ENCODE measurements around the gene NAP1L4.
"Not testable (repeated sequence)": the region's sequence is repeated elsewhere in the genome, so short reads cannot be mapped to it uniquely, and the experiment has no call there.

Gene NAP1L4

DNA sequence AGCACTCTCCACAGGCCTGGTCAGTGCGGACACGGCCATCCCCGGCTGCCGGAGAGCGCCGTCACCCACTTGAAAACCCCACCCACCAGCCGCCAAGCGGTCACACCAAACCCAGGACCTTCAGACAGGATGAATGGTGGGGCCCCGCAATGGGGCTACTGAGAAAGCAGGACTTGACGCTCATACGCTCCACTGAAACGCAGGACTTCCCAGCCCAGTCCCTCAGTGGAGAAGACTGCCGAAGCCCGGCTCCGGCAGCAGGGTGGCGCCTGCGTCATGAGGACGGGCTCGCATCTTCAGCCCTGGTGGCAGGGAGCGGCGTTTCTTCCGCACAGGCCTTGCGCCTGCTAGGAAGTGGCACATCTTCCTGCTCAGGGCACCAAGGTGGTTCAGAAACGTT is 47.6 kb downstream of the NAP1L4 start:
- TF ChIP-seq, protein P1, sequence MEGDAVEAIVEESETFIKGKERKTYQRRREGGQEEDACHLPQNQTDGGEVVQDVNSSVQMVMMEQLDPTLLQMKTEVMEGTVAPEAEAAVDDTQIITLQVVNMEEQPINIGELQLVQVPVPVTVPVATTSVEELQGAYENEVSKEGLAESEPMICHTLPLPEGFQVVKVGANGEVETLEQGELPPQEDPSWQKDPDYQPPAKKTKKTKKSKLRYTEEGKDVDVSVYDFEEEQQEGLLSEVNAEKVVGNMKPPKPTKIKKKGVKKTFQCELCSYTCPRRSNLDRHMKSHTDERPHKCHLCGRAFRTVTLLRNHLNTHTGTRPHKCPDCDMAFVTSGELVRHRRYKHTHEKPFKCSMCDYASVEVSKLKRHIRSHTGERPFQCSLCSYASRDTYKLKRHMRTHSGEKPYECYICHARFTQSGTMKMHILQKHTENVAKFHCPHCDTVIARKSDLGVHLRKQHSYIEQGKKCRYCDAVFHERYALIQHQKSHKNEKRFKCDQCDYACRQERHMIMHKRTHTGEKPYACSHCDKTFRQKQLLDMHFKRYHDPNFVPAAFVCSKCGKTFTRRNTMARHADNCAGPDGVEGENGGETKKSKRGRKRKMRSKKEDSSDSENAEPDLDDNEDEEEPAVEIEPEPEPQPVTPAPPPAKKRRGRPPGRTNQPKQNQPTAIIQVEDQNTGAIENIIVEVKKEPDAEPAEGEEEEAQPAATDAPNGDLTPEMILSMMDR (IDR thresholded peaks at IDR 0.05): no peak
- Histone ChIP-seq H3K27ac (no peak overlapping the region), H3K4me3 (no peak overlapping the region)
- no peak for DNase-seq (ENCODE audit: low spot score)

DNA sequence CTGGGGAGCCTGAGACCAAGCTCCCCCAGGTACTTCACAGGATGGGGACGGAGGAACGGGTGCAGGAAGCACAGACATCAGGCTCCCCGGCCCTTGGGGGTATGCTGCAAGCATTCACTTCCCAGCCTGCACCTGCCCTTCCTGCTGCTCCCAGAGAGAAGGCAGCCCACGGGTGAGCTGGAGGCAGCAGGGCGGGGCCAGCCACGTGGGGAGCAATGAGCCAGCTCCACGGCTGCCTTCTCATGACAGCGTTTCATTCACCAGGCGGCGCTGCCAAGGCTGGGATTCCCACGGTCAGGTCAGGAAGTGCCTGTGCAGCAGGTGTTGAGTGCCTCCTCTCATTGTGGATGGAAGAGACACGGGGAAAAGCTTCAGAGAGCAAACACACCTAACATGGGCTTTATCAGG is 48.4 kb downstream of the NAP1L4 start:
- no peak for DNase-seq (ENCODE audit: low spot score)
- no peak overlapping the region for H3K4me3 ChIP-seq
- H3K27ac ChIP-seq: no peak overlapping the region
- TF ChIP-seq, protein P1 (IDR thresholded peaks at IDR 0.05): no peak

DNA sequence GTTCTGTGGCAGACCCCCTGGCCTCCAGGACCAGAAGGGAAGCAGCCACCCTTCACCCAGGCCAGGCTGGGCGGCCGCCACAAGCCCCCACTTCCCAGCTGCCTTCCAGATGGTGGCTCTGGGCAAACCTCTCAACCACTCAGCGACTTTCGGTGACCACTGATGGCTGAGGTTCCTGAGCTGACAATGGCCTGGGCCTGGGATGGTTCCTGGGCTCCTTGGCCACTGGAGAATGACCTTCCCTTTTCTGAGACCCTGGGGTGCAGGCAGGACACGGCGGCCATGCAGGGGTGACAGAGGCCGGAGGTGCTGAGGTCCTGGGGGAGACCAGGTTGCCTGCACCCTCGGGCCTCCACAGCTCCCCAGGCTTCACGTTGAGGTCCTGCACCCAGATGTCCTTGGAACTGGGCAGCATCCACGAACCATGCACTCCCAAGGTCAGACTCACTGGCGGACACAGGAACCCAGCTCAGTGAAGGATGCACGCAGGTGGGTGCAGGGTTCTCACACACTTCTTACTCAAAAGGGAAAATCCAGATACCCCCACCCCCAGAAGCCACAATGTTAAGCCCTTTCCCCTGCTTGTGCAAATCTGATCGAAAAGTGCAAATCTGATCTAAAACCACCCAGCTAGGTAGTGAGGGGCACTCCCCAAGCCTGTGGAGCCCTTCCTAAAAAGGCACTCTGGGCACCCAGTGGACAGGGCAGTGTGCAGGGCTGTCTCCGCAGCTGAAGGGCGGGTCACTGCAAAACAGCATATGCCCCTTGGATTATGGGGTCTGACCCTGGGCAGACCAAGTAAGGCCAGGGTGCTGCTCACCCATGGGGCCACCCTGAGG is 49.0 kb downstream of the NAP1L4 start:
- Histone ChIP-seq H3K27ac (no peak overlapping the region), H3K4me3 (no peak overlapping the region)
- no peak for DNase-seq (ENCODE audit: low spot score)

DNA sequence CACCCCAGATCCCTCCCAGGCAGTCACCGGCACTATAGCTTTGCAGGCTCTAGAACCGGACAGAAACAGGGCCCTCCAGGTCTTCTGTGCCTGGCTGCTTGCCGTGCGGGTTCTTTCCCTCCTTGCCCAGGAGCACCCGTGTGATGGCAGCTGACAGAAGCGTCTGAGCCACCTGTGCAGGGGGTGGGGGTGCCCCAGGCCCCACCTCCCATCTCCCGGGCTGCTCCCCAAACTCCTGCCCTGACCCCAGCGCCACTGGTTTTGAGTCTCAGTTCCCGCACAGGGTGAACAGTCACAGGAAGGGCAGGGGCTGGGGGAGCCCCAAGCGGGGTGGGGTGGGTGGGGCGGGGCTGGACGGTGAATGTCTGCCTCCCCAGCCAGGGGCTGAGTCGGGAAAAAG is 49.7 kb downstream of the NAP1L4 start:
- no peak for DNase-seq (ENCODE audit: low spot score)
- TF ChIP-seq, protein P1 (IDR thresholded peaks at IDR 0.05): no peak
- H3K4me3 ChIP-seq: no peak overlapping the region
- H3K27ac ChIP-seq: no peak overlapping the region

More for the DNA sequence above, 49.0 kb downstream of the NAP1L4 start:
- TF ChIP-seq, protein P1 (IDR thresholded peaks at IDR 0.05): no peak

DNA sequence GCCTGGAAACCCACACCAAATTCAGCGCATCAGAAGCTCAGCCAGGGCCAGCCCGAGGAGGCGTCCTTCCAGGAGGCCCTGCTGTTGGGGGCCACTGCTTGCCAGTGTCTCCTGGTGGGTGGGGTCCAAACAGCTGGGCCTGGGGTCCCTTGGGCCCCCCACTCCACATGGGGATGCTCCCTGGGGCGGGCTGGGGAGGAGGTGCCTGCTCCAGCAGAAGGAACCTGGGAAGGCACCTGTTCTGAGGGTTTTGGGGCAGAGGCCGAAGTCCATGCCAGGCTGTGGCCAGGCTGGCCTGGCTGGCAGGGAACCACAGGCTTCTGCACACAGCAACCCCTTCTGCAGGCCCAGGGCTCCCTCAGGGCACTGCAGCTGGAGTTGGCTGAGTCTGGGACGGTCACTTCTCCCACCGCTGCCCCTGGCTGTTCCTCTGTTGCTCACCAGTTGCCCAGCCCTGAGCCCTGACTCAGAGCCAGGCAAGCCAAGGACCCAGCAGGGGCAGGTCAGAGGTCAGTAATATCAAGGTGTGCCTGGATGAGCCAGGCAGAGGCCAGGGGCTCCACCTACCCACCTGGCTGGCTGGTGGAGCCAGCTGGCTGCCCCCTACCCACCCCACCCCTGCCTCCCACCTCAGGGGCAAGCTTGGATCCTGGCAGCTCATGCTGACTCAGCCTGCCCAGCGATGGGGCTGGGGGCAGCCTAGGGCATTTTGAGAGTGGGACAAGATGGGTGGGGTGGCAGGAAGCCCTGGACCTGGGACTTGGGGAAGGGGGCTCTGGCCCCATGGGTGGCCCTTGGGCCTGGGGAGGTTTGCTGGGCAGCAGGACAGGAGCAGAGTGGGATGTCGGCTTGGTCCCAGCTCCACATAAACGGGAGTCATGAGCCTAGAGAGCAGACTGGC is 51.0 kb downstream of the NAP1L4 start:
- H3K27ac ChIP-seq: peak overlapping the region in 1 of 2 donors; percentile 32
- DNase-seq (ENCODE audit: low spot score): no peak
- no peak overlapping the region for H3K4me3 ChIP-seq
- TF ChIP-seq, protein P1 (IDR thresholded peaks at IDR 0.05): no peak

DNA sequence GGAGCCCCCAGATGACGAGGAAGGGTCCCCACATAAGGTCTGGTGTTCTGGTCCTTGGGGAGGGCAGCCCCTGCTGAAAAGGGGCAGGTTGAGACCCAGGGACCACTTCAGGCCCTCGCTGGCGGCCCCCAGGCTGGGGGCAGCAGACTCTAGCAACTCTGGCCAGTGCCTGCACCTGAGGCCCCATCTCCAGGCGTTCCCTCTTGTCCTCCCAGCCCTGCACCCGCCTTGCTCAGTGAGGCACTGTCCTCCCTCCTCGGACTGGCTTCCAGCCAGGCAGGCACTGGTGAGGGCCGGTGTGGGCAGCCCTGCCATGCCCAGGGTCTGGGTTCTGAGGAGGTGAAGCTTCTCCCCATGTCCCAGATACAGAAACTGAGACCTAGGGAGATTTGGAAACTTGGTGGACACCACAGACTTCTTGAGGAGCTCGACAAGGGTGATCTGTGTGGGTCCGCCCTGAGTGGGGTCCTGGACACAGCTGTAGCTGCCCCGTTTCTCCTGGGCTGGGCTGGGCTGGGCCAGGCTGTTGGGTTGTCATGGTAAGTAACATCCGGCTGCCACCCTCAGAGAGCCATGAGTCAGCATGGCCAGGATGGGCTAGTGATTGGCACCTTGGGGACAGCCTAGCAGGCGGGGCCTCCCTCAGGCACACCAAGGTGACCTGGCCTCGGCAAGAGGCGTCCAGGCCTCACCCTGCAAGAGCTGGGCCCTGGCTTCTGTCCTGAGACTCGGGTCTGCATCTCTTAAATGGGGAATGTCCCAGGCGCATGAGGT is 51.8 kb downstream of the NAP1L4 start:
- DNase-seq (ENCODE audit: low spot score): peak; percentile 74
- no peak overlapping the region for H3K4me3 ChIP-seq
- peak overlapping the region in 1 of 2 donors; percentile 32 for H3K27ac ChIP-seq
- TF ChIP-seq, protein P1 (IDR thresholded peaks at IDR 0.05): no peak

DNA sequence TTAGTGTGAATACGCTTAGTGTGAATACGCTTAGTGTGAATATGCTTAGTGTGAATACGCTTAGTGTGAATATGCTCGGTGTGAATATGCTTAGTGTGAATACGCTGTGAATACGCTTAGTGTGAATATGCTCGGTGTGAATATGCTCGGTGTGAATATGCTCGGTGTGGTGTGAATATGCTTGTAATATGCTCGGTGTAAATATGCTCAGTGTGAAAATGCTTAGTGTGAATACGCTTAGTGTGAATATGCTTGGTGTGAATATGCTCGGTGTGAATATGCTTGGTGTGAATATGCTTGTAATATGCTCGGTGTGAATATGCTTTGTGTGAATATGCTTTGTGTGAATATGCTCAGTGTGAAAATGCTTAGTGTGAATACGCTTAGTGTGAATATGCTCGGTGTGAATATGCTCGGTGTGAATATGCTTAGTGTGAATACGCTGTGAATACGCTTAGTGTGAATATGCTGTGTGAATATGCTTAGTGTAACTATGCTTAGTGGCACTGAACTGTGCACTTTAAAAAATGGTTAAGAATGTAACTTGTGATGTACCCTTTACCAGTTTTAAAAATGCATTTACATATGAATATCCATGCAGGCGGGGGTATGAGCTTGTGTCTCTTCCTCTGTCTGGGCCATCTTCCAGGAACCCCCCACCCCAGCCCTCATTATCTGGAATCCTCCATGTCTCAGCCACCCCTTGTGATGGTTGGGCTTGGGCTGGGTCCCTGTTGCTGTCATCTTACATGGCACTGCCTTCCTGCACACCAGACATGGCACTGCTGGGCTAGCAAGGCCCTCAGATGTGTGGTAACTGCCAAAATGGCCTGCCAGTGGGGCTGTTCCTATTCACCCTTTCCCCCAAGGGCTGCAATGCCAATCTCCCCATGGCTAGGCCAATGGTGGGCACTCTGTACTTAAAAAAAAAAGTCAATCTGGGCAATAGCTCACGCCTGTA is 53.4 kb downstream of the NAP1L4 start:
- H3K4me3 ChIP-seq; DNase-seq (ENCODE audit: low spot score); H3K27ac ChIP-seq: not testable (repeated sequence)

DNA sequence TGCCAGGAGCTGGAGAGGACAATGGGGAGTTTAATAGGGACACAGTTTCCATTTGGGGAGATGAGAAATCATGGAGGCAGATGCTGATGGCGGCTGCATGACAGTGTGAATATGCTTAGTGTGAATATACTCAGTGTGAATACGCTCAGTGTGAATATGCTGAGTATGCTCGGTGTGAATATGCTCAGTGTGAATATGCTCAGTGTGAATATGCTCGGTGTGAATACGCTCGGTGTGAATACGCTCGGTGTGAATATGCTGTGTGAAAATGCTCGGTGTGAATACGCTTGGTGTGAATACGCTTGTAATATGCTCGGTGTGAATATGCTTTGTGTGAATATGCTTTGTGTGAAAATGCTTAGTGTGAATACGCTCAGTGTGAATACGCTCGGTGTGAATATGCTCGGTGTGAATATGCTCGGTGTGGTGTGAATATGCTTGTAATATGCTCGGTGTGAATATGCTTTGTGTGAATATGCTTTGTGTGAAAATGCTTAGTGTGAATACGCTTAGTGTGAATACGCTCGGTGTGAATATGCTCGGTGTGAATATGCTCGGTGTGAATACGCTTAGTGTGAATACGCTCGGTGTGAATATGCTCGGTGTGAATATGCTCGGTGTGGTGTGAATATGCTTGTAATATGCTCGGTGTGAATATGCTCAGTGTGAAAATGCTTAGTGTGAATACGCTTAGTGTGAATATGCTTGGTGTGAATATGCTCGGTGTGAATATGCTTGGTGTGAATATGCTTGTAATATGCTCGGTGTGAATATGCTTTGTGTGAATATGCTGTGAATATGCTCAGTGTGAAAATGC is 54.3 kb downstream of the NAP1L4 start:
- DNase-seq (ENCODE audit: low spot score); H3K27ac ChIP-seq; H3K4me3 ChIP-seq: not testable (repeated sequence)

Measured in coronary artery (tissue), 2 donors.